Globus pallidus (tissue), 1 donor: ENCODE measurements around the gene SUPT3H.
"Not testable (repeated sequence)": the region's sequence is repeated elsewhere in the genome, so short reads cannot be mapped to it uniquely, and the experiment has no call there.

Experiments
- DNase-seq: peaks from one replicate; pipeline ENCODE4 v3.0.0-alpha.2; 2015; ENCODE audit warnings: low spot score

Gene SUPT3H

GRCh38 chr6:44892579-44892978 is 485.2 kb downstream of the SUPT3H start:
- no peak for DNase-seq

GRCh38 chr6:44879071-44879470 is 498.7 kb downstream of the SUPT3H start:
- DNase-seq: not testable (repeated sequence)

DNA sequence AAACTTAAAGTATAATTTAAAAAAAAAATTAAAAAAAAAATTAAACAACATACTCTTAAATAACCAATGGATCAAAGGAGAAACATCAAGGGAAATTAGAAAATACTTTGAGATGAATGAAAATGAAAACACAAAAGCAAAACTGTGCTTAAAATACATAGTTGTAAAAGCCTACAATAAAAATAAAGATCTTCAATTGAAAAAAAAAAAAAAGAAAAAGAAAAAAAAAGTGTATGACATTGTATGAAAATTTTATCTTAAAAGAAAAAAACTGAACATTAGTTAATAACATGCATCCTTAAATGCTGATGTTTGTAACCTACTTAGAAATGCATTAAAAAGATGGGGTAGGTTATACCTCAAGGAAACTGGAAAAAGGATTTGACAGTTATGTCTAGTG is 501.1 kb downstream of the SUPT3H start:
- not testable (repeated sequence) for DNase-seq

DNA sequence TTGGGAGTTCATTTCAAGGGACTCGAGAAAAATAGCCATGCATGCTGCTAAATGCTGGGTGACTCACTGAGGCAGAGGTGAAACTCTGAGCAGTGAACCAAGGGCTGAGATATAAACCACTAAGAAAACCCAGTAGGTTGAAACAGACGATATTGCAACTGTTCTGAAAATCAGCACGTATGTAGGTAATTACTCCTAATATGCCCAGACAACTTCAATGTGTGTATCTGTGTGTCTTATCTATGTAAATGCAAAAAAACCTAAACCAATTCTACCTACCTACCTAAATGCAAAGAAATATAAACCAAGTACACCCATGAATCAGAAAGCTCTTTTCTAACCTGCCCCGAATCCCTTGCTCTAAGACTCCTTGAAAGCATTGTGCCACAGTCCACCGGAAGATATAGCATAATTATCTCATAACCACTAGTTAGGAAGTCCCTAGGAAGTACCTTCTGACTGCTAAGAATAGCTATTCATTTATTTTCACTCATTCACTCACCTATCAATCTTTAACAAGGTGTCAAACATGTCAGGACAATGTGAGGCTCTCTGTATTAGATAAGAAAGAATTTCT is 508.3 kb downstream of the SUPT3H start:
- no peak for DNase-seq

DNA sequence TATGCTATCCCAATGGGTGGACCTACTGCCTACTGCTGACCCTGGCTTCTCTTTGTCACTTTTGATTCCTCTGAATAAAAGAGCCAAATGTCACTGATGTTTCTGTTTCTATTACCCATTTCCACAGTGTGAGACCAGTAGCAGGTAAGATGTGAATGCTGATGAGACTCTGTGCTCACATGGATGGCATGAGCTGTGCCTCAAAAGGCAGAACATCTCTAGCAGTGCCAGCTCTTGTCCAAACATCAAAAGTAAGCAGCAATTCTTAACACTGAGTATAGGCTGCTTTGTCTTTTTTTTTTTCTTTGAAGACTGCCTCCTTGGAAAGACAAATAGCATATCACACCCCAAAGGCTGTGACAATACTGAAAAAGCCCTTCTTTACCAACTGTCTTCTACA is 508.8 kb downstream of the SUPT3H start:
- no peak for DNase-seq

GRCh38 chr6:44868335-44868668 is 509.4 kb downstream of the SUPT3H start:
- no peak for DNase-seq

GRCh38 chr6:44867571-44868334 is 510.0 kb downstream of the SUPT3H start:
- DNase-seq: no peak

- not testable (repeated sequence) for DNase-seq
Observed at GRCh38 chr6:44865184-44865583, 512.5 kb downstream of the SUPT3H start.

- DNase-seq: no peak
Observed at GRCh38 chr6:44859901-44860410, 517.8 kb downstream of the SUPT3H start.

- DNase-seq: no peak
Observed at GRCh38 chr6:44858998-44859397, 518.7 kb downstream of the SUPT3H start.

DNA sequence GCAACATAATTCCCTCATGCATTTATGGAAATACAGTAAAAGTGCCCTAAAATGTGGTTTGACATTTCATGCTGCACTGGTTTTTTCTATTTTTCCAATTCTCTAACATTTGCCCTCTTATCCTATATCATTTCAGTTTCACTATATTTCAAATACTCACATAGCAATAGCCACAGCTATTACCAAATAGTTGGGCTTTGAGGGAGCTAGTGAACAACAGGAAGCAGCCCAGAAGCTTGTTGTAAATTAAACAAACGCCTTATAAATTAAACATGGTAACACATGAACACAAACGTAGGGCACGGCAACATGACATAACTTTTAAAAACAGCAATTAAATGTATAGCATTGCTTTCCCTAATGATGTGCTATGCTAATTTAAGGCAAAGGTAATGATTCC is 521.3 kb downstream of the SUPT3H start:
- no peak for DNase-seq

DNA sequence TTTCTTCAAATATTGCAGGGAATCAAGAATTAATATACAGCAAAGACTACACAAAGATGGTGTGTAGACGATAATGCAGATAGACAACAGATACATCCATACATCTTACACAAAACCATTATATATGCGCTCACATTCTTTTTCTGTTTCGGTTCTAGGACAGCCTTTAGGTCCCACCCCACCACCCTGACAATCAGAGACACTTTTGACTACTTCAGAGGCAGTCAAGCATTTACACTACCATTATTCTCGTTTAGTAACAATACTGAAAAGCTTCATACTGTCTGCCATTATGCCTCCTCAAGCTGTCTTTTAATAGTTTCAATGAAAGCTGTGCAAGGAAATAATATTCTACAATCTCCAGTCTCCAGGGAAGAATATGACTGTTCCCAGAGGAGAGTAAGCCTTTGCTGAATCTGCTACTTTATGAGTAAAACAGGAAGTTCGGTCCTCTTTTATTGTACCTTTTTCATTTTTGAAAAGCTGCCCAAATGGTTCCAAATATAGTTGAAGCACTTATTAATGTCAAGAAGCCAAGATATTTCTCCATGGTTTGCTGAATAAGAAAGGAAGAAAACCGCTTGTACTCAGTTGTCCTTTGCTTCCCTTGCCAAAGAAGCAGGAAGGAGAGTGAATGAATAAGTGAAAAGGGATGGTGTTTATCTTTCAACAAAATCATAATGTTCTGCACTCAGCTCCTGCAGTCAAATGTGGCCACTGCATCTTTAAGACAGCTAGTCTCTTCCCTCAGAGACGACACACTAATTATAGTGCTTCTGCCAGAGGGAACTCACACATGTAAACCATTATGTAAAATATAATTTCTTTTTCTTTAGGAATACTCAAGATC is 521.9 kb downstream of the SUPT3H start:
- peak; percentile 7 for DNase-seq

GRCh38 chr6:44854712-44855443 is 522.9 kb downstream of the SUPT3H start:
- no peak for DNase-seq

DNA sequence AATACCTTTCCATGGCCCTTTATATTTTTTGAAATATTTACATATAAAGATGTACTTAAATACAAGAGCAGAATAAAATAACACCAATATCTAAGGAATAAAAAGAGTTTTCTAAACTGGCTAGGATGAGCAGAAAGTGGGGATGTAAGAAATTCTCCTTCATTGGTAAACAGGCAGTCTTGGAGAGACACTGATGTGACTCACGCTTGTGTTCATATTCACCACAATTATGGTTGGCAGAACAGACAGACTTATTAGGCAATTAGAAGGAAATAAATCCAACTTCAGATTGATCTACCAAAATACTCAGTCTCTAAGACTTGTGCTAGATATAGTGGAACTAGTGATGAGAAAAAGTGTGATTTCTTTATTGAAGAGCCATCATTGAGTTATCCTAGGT is 526.6 kb downstream of the SUPT3H start:
- DNase-seq: no peak

DNA sequence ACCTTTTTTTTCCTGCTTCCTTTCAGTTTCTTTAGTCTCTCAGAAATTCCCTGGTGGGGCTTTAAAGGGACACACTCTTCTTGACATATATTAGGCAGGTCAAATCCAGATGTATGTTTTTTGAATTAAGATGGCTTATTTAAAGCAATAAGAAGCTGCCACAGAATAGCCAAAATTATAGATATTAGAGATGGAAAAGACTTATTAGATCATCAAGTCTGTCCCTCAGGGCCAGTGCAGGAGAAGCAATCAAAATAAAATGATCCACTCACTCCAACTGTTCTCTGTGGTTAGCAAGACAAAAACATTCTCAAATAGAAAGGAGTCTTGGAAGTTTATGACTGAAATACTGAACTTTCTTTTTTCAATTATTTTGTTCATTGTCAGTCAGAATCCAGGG is 527.4 kb downstream of the SUPT3H start:
- DNase-seq: no peak

- DNase-seq: no peak
Observed at GRCh38 chr6:44849806-44850205, 527.9 kb downstream of the SUPT3H start.

DNA sequence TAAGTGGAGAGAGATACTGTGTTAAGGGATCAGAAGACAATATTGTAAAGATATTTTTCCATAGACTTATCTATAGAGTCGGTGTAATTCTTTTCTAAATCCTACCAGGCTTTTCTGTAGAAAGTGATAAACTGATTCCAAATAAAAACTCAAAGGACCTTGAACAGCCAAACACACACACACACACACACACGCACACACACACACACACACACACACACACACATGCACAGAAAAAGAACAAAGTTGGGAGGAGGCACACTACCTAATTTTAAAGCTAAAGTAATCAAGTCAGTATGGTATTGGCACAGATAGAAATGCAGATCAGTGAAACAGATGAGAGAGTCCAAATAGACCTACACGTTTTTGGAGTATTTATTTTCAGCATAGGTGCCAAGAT is 534.0 kb downstream of the SUPT3H start:
- no peak for DNase-seq

DNA sequence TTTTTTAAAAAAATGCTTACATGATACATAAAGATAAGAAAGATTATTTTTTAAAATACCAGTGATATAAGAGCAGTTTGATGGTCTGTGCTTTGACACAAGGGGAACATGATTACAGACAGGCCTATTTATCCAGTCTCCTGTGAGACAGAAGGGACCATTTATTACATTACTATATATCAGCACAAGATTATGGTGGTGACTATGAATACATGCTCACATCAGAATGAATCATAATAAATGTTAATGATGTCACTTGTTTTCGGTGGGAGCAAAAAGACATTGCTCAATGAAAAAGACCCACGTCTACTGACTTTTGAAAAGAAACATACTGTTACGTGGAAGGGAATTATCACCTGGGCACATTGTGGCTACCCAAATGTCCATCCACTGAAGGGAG is 535.1 kb downstream of the SUPT3H start:
- no peak for DNase-seq

GRCh38 chr6:44841829-44842228 is 535.9 kb downstream of the SUPT3H start:
- no peak for DNase-seq

GRCh38 chr6:44837741-44838140 is 540.0 kb downstream of the SUPT3H start:
- no peak for DNase-seq

GRCh38 chr6:44837255-44837654 is 540.5 kb downstream of the SUPT3H start:
- DNase-seq: no peak

DNA sequence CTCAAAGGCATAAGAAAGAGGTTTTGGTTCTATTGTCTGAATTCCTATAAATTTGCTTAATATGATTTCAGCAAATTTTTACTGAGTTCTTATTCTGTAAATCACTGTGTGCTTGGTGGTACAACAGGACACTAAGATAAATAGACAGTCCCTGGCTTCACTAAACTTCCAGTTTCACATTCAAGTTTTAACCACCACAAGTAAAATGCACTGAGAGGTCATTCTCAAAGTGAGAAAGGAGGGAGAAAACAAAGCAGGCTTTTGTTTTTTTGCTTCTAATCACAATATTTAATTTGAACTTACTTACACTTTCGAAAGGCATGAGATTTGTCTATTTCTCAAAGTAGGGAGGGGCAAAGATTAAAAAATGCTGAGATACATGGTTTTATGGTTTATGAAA is 544.5 kb downstream of the SUPT3H start:
- DNase-seq: no peak
